GM23338 (cell line): ENCODE measurements around the gene NRAS. TPM values are rescaled to one million over a fixed set of nuclear protein-coding genes. Genes with fewer than 3 reads are reported as not detected.

ENCODE experiments used
- ATAC-seq: fragments of 200-7000 bp; cut with Tn5 transposase; 3 replicates; pipeline ENCODE4 v1.9.1; 2020
- DNase-seq: peaks from one replicate; pipeline ENCODE4 v3.0.0-alpha.2; 2015; ENCODE audit warnings: low spot score
- H2AFZ ChIP-seq: fragments of 200-600 bp; sonication (generic); 2 replicates; pipeline ENCODE4 v1.8.0; 2016; ENCODE audit warnings: antibody characterized with exemption, mild to moderate bottlenecking, moderate library complexity
- H3F3A ChIP-seq: fragments of 200-600 bp; sonication (generic); replicated peaks from 2 replicates; pipeline ENCODE4 v1.8.0; 2017; ENCODE audit warnings: antibody characterized with exemption, mixed run types, low read depth
- H3K27ac ChIP-seq: fragments of 200-600 bp; sonication (generic); 2 replicates; pipeline ENCODE4 v1.6.1; 2016; ENCODE audit warnings: low read depth
- H3K27me3 ChIP-seq: fragments of 200-600 bp; sonication (generic); 2 replicates; pipeline ENCODE4 v1.8.0; 2016; ENCODE audit warnings: mild to moderate bottlenecking, mixed run types, moderate library complexity; ENCODE audit not compliant: insufficient read depth
- H3K36me3 ChIP-seq: fragments of 200-600 bp; sonication (generic); 2 replicates; pipeline ENCODE4 v1.8.0; 2016; ENCODE audit warnings: mild to moderate bottlenecking; ENCODE audit not compliant: insufficient read depth
- H3K4me1 ChIP-seq: fragments of 200-600 bp; sonication (generic); 2 replicates; pipeline ENCODE4 v1.8.0; 2016; ENCODE audit warnings: mild to moderate bottlenecking, moderate library complexity; ENCODE audit not compliant: insufficient read depth
- H3K4me2 ChIP-seq: fragments of 200-600 bp; sonication (generic); 2 replicates; pipeline ENCODE4 v1.7.1; 2017; ENCODE audit warnings: mixed run types
- H3K4me3 ChIP-seq: fragments of 200-600 bp; sonication (generic); 2 replicates; pipeline ENCODE4 v1.6.1; 2016; ENCODE audit warnings: mixed run types
- H3K79me2 ChIP-seq: fragments of 200-600 bp; sonication (generic); replicated peaks from 2 replicates; pipeline ENCODE4 v1.8.0; 2017; ENCODE audit warnings: mild to moderate bottlenecking; ENCODE audit not compliant: insufficient read depth
- H3K9me2 ChIP-seq: fragments of 200-600 bp; sonication (generic); 2 replicates; pipeline ENCODE4 v1.8.0; 2017; ENCODE audit not compliant: insufficient read depth
- H4K20me1 ChIP-seq: fragments of 200-600 bp; sonication (generic); replicated peaks from 2 replicates; pipeline ENCODE4 v1.8.0; 2017; ENCODE audit warnings: mild to moderate bottlenecking; ENCODE audit not compliant: insufficient read depth
- H3K27ac Mint-ChIP-seq: 2 replicates; pipeline ENCODE4 v1.8.0; 2020; ENCODE audit warnings: inconsistent platforms, mild to moderate bottlenecking, moderate library complexity, mixed read lengths
- H3K27me3 Mint-ChIP-seq: 3 replicates; pipeline ENCODE4 v1.8.0; 2022; ENCODE audit warnings: low read depth, mild to moderate bottlenecking, moderate library complexity, mixed read lengths, inconsistent platforms; ENCODE audit not compliant: insufficient read depth, poor library complexity
- H3K36me3 Mint-ChIP-seq: 3 replicates; pipeline ENCODE4 v1.8.0; 2021; ENCODE audit warnings: low read depth, mild to moderate bottlenecking, inconsistent platforms, moderate library complexity, mixed read lengths
- H3K4me1 Mint-ChIP-seq: 3 replicates; pipeline ENCODE4 v1.8.0; 2020; ENCODE audit warnings: mild to moderate bottlenecking, inconsistent platforms, mixed read lengths
- H3K4me3 Mint-ChIP-seq: 3 replicates; pipeline ENCODE4 v1.8.0; 2021; ENCODE audit warnings: moderate library complexity, mild to moderate bottlenecking, inconsistent platforms, mixed read lengths
- H3K9me3 Mint-ChIP-seq: 3 replicates; pipeline ENCODE4 v1.8.0; 2020; ENCODE audit warnings: moderate library complexity, mild to moderate bottlenecking, inconsistent platforms, mixed read lengths
- CREB1 ChIP-seq: fragments of 250-450 bp; sonication (Bioruptor Pico); IDR thresholded peaks from 2 replicates; pipeline ENCODE4 v1.5.0; 2020; ENCODE audit warnings: low read depth, mild to moderate bottlenecking, moderate library complexity
- CTCF ChIP-seq, 2 experiments: fragments of 200-600 bp in 1 of 2; sonication (generic) in 1 of 2; conservative IDR thresholded peaks; 2 replicates each; pipeline versions ENCODE4 v1.5.1 to v1.6.1; 2016 to 2017; ENCODE audit warnings: antibody characterized with exemption in 2 of 2, low read depth in 2 of 2, mild to moderate bottlenecking in 2 of 2, moderate library complexity in 1 of 2
- ETS1 ChIP-seq: IDR thresholded peaks from 2 replicates; pipeline ENCODE4 v1.6.1; 2016; ENCODE audit warnings: antibody characterized with exemption
- EZH2 ChIP-seq: fragments of 200-600 bp; sonication (generic); IDR thresholded peaks from one replicate; pipeline ENCODE4 v1.8.0; 2017; ENCODE audit warnings: antibody characterized with exemption, mild to moderate bottlenecking, low read depth; ENCODE audit not compliant: unreplicated experiment
- EZH2phosphoT487 ChIP-seq: fragments of 200-600 bp; sonication (generic); IDR thresholded peaks from one replicate; pipeline ENCODE4 v1.8.1; 2018; ENCODE audit warnings: antibody characterized with exemption; ENCODE audit not compliant: unreplicated experiment
- JUNB ChIP-seq: IDR thresholded peaks from one replicate; pipeline ENCODE4 v1.6.1; 2016; ENCODE audit warnings: antibody characterized with exemption; ENCODE audit not compliant: unreplicated experiment
- NANOG ChIP-seq: IDR thresholded peaks from 2 replicates; pipeline ENCODE4 v1.6.1; 2016; ENCODE audit warnings: antibody characterized with exemption, borderline replicate concordance
- POLR2AphosphoS5 ChIP-seq: IDR thresholded peaks from 2 replicates; pipeline ENCODE4 v1.6.1; 2016; ENCODE audit warnings: antibody characterized with exemption, low read depth
- REST ChIP-seq: IDR thresholded peaks from one replicate; pipeline ENCODE4 v1.6.1; 2018; ENCODE audit warnings: antibody characterized with exemption; ENCODE audit not compliant: unreplicated experiment
- STAT1 ChIP-seq: IDR thresholded peaks from one replicate; pipeline ENCODE4 v1.6.1; 2016; ENCODE audit warnings: antibody characterized with exemption; ENCODE audit not compliant: unreplicated experiment
- ZNF114 ChIP-seq: fragments of 250-450 bp; sonication (Bioruptor Pico); IDR thresholded peaks from 2 replicates; pipeline ENCODE4 v1.5.0; 2020; ENCODE audit warnings: mild to moderate bottlenecking, moderate library complexity
- ZNF331 ChIP-seq: fragments of 250-450 bp; sonication (Bioruptor Pico); IDR thresholded peaks from 2 replicates; pipeline ENCODE4 v1.5.0; 2020; ENCODE audit warnings: low read depth, mild to moderate bottlenecking, moderate library complexity
- ZNF462 ChIP-seq: fragments of 250-450 bp; sonication (Bioruptor Pico); IDR thresholded peaks from 2 replicates; pipeline ENCODE4 v1.5.0; 2020; ENCODE audit warnings: mild to moderate bottlenecking, moderate library complexity
- polyA plus RNA-seq: library from polyadenylated mRNA; unstranded; fragments of >200 nt; fragmentation: Nextera tagmentation; extraction: Ambion mirVana; gene quantifications from 2 replicates; pipeline ENCODE4 v1.2.1, GENCODE V29; 2016
- total RNA-seq: library from RNA; depleted of rRNA; stranded (reverse); fragments of >200 nt; shearing (Covaris generic); gene quantifications from 2 replicates; pipeline ENCODE4 v1.2.3, GENCODE V29; 2014

Gene NRAS
- total and polyA plus RNA-seq, 2 experiments from 2014 or later: 22.3 to 83.2 TPM

- TF ChIP-seq CTCF (conservative IDR thresholded peaks at IDR 0.05; ENCODE audit: low read depth in 2 of 2) (no peak), ZNF462 (CRISPR knock-in tag) (no peak), EZH2 (no peak), REST (no peak), ZNF114 (CRISPR knock-in tag) (no peak), ZNF331 (CRISPR knock-in tag) (no peak), STAT1 (no peak), ETS1 (no peak), POLR2AphosphoS5 (no peak), NANOG (no peak), EZH2phosphoT487 (no peak), JUNB (no peak), CREB1 (CRISPR knock-in tag) (no peak)
- Histone ChIP-seq H3K36me3 (no peaks in the 10 kb centered on the region), H4K20me1 (no peaks in the 10 kb centered on the region), H3K27me3 (peaks cover 26% of the 10 kb centered on the region; the same call in 1 of the 2 replicates), H3K4me2 (peak overlapping the region; percentile 95), H3F3A (peaks cover 7% of the 10 kb centered on the region; the same call in 1 of the 2 replicates), H3K27ac (no peak overlapping the region), H3K4me1 (0 out of 2 replicates have a peak, but pooled peaks cover 4% of the 10 kb centered on the region), H3K79me2 (no peaks in the 10 kb centered on the region), H2AFZ (no peak overlapping the region), H3K9me2 (no peaks in the 10 kb centered on the region), H3K4me3 (0 out of 2 replicates have a peak overlapping the region, but pooled peaks have one; percentile 84)
- Mint-ChIP-seq H3K27ac (no peak overlapping the region), H3K4me1 (peaks cover 4% of the 10 kb centered on the region; the same call in 2 of the 3 replicates), H3K27me3 (peaks cover 6% of the 10 kb centered on the region), H3K4me3 (peak overlapping the region; percentile 24; the same call in 1 of the 3 replicates), H3K9me3 (no peaks in the 10 kb centered on the region), H3K36me3 (no peaks in the 10 kb centered on the region)
- ATAC-seq: no peak
- DNase-seq: no peak
These were observed 48.2 kb downstream of the NRAS start for GRCh38 chr1:114668373-114668772.
